Right lobe of liver (tissue), 4 donors: ENCODE data around the gene NPPB.

Source experiments
- POLR2A ChIP-seq: fragments of 450-650 bp; IDR thresholded peaks from one replicate; pipeline ENCODE4 v1.6.1; 2017; ENCODE audit warnings: antibody characterized with exemption, mild to moderate bottlenecking
- TF ChIP-seq, protein P1 (sequence below), 4 donors: fragments of 200-600 bp in 3 of 4; fragments of 450-650 bp in 1 of 4; IDR thresholded peaks; one replicate each; pipeline versions ENCODE4 v1.5.1 to v1.8.0; 2016 to 2022; ENCODE audit warnings: antibody characterized with exemption in 4 of 4, mild to moderate bottlenecking in 2 of 4
- donor health status: DM: no; HTN: no; CAD: no.
- donor health status: DM: no; HTN: no; CAD: no.
- donor health status: DM: no; HTN: yes; CAD: no.

- TF ChIP-seq POLR2A, result no peak
- TF ChIP-seq, protein P1, sequence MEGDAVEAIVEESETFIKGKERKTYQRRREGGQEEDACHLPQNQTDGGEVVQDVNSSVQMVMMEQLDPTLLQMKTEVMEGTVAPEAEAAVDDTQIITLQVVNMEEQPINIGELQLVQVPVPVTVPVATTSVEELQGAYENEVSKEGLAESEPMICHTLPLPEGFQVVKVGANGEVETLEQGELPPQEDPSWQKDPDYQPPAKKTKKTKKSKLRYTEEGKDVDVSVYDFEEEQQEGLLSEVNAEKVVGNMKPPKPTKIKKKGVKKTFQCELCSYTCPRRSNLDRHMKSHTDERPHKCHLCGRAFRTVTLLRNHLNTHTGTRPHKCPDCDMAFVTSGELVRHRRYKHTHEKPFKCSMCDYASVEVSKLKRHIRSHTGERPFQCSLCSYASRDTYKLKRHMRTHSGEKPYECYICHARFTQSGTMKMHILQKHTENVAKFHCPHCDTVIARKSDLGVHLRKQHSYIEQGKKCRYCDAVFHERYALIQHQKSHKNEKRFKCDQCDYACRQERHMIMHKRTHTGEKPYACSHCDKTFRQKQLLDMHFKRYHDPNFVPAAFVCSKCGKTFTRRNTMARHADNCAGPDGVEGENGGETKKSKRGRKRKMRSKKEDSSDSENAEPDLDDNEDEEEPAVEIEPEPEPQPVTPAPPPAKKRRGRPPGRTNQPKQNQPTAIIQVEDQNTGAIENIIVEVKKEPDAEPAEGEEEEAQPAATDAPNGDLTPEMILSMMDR (IDR thresholded peaks at IDR 0.05), result no peak
Measured at GRCh38 chr1:11874258-11874562, 15.5 kb upstream of the NPPB start.
